Measurements from ENCODE around the gene RIMKLA. TPM values are rescaled to one million over a fixed set of nuclear protein-coding genes. Genes with fewer than 3 reads are reported as not detected.

Gene RIMKLA
- total RNA-seq, 1 donor = 0.10 TPM

DNA sequence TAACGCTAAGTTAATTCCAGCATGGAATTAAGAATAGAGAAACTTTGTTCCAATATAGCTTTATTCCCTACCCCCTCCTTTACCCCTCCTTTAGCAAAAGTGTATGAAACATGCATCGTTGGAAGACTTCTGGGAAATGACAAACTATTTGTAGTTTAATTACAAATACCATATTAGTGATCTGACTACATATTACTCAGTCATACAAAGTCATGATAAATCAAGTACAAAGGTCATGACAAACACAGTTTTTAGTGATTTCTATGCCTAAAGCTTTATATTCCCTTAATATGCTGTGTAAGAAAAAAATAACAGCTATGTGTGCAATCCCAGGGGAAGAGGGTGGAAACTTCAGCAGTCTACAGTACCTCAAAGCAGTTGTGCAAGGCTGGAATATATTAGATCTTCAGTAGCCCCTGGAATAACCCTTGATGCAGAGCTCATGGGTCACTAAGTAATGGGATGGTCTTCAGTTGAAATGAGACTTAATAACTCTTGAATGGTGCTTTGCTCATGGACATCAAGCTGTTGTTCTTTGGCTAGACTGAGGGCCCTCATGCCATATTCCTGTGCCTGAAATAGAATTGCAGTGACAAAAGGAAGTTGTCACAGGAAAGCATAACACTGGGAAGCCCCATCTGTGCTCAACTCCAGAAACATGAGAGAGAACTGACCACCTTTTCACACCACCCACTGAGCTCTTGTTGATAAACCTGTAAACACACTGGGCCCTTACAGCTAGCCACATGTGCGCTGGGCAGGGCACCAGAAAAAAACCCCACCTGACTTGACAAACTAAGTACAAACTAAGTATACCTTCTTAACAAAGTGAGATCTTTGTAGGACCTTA lies 49.9 kb downstream of the RIMKLA start:
- H3K4me1 ChIP-seq (ENCODE audit: insufficient read depth, low read length) = no peaks in the 10 kb centered on the region
- no peak overlapping the region for H3K4me3 ChIP-seq (ENCODE audit: low read length)
- no peaks in the 10 kb centered on the region for H3K27me3 ChIP-seq (ENCODE audit: insufficient read depth, low read length)
- no peaks in the 10 kb centered on the region for H3K9me3 ChIP-seq (ENCODE audit: low read depth, low read length)

DNA sequence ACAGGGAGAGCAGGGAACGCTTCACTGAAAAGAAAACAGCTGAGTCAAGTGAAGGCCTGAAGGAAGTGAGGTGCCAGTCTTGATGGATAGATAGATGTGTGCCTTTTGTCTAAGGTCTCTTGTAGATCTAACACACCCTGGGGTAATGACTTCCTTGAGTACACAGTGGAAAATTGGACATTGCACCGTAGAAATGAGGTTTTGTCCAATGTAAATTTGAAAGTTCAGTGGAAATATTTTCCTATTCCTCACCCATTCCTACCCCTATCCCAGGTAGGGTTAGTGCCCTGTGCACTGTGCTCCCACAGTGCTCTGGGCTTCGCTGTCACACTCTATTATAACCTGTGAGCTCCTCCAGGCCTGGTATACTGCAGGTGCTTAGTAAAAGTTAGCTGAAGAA lies 50.9 kb downstream of the RIMKLA start:
- H3K27me3 ChIP-seq (ENCODE audit: insufficient read depth, low read length) = no peaks in the 10 kb centered on the region
- no peaks in the 10 kb centered on the region for H3K4me1 ChIP-seq (ENCODE audit: insufficient read depth, low read length)
- H3K9me3 ChIP-seq (ENCODE audit: low read depth, low read length) = no peaks in the 10 kb centered on the region
- no peak overlapping the region for H3K4me3 ChIP-seq (ENCODE audit: low read length)

DNA sequence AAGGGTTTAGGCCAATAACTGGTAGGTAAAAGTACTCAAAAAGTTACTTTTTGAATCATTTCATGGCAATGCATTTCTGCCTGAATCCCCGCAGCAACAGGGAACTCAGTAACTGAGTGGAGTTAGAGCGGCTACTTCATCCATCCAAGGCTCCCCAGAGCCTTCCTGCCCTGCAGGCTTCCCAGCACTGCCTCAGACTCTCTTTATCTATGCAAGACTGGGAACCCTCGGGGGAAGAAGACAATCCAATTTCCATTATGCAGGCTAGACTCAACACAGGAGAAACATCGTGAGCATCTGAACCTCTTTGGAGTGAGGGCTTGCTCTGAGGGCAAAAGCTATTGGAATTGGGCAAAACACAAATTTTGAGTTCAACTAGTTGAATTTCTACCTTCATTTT lies 52.1 kb downstream of the RIMKLA start:
- Histone ChIP-seq H3K4me1 (ENCODE audit: insufficient read depth, low read length) (no peaks in the 10 kb centered on the region), H3K27me3 (ENCODE audit: insufficient read depth, low read length) (no peaks in the 10 kb centered on the region), H3K9me3 (ENCODE audit: low read depth, low read length) (no peaks in the 10 kb centered on the region), H3K4me3 (ENCODE audit: low read length) (no peak overlapping the region)

DNA sequence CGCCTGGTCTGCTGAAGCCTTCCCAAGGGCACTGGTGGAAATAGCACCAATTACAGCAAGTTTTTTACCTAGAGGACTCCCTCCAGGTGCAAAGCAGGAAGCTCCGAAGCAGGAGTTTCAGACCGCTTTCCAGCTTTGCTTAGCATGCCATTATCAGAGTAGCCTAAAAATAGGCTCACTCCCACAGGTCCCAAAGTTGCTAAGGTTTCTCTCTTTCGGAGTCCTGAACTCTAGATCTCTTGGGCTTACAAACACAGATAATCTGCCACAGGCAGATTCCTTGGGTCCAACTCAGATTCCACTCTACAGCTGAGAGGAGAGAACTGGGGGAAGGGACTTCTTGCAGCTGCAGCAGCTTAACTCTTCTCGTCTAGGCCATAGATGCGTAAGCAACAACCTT lies 52.8 kb downstream of the RIMKLA start:
- H3K4me1 ChIP-seq (ENCODE audit: insufficient read depth, low read length) = no peaks in the 10 kb centered on the region
- H3K27me3 ChIP-seq (ENCODE audit: insufficient read depth, low read length) = no peaks in the 10 kb centered on the region
- H3K9me3 ChIP-seq (ENCODE audit: low read depth, low read length) = no peaks in the 10 kb centered on the region
- no peak overlapping the region for H3K4me3 ChIP-seq (ENCODE audit: low read length)

DNA sequence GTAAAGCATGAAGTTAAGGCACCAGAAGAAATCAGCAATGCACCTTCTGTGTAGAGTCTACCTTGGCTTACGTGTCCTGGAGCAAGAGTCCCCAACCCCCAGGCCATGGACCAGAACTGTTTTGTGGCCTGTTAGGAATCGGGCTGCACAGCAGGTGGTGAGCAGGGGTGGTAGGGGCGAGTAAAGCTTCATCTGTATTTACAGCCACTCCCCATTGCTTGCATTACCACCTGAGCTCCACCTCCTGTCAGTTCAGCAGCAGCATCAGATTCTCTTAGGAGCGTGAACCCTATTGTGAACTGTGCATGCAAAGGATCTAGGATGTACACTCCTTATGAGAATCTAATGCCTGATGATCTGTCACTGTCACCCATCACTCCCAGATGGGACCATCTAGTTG lies 53.7 kb downstream of the RIMKLA start:
- H3K4me3 ChIP-seq (ENCODE audit: low read length) = no peak overlapping the region
- H3K4me1 ChIP-seq (ENCODE audit: insufficient read depth, low read length) = no peaks in the 10 kb centered on the region
- H3K9me3 ChIP-seq (ENCODE audit: low read depth, low read length) = no peaks in the 10 kb centered on the region
- H3K27me3 ChIP-seq (ENCODE audit: insufficient read depth, low read length) = no peaks in the 10 kb centered on the region

DNA sequence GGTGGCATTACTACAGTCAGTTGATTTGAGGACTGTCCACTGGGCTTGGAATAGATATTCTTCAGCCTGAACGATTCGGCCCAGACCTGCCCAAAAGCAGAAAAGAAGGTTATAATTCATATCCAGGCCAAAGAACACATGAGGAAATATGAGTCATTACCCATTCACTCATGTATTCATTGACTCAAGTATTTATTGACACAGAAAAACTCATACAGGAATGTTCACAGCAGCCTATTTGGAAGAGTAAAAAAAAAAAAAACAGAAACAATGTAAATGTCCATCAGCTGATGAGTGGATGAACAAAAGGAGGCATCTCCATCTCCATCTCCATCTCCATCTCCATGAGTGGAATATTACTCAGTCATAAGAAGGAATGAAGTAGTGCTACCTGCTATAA lies 59.3 kb downstream of the RIMKLA start:
- Histone ChIP-seq H3K4me1 (ENCODE audit: insufficient read depth, low read length) (no peaks in the 10 kb centered on the region), H3K9me3 (ENCODE audit: low read depth, low read length) (no peaks in the 10 kb centered on the region), H3K27me3 (ENCODE audit: insufficient read depth, low read length) (no peaks in the 10 kb centered on the region), H3K4me3 (ENCODE audit: low read length) (no peak overlapping the region)

DNA sequence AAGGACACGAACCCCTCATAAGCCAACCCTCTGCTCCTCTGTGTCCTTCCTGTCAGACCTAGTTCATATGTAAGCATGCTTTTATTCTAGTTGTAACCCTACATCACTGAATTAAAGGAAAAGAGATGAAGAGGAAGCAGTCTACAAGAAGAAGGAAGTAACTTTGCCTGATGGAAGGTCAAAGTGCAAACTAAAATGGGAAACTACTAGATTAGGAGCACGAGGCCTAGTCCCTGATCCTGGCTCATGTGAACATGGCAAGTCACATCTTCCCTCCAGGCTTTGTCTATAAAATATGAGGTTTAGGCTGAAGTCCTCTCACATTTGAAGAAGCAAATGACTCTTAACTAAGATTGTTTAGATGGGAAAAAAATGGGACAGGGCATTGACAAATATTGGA lies 62.1 kb downstream of the RIMKLA start:
- H3K9me3 ChIP-seq (ENCODE audit: low read depth, low read length) = no peaks in the 10 kb centered on the region

DNA sequence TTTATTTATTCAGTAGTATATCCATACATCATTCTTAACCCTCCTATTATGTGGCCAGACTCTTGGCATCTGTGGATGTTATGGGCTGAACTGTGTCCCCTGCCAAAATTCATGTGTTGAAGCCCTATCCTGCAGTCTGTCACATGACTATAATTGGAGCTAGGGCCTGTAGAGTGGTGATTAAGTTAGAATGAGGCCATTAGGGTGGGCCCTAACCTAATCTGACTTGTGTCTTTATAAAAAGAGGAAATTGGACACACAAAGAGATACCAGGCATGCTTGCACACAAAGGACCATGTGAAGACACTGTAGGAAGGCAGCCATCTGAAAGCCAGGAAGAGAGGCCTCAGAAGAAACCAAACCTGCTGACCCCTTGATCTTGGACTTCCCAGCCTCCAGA lies 68.7 kb downstream of the RIMKLA start:
- Histone ChIP-seq H3K4me3 (ENCODE audit: low read length) (no peak overlapping the region), H3K4me1 (ENCODE audit: insufficient read depth, low read length) (no peaks in the 10 kb centered on the region), H3K27me3 (ENCODE audit: insufficient read depth, low read length) (no peaks in the 10 kb centered on the region), H3K9me3 (ENCODE audit: low read depth, low read length) (no peaks in the 10 kb centered on the region)

More for the DNA sequence above, 62.1 kb downstream of the RIMKLA start:
- H3K4me3 ChIP-seq (ENCODE audit: low read length) = no peak overlapping the region
- H3K4me1 ChIP-seq (ENCODE audit: insufficient read depth, low read length) = no peaks in the 10 kb centered on the region
- H3K27me3 ChIP-seq (ENCODE audit: insufficient read depth, low read length) = no peaks in the 10 kb centered on the region

DNA sequence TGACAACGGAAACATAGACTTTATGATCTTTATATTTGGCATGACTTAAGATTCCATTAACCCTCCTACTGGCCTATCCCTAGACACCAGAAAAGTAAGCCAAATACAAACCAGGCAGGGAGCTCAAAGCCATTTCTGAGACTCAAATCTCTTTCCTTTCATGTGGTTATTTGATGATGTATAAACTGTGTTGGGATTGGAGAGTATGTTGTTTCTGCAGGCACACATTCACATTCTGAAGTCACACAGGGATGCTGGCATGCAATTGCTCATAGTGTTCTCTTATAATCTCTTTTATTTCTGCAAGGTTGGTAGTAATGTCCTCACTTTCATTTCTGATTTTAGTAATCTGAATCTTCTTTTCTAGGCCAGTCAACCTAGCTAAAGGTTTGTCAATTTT lies 69.5 kb downstream of the RIMKLA start:
- Histone ChIP-seq H3K4me3 (ENCODE audit: low read length) (no peak overlapping the region), H3K9me3 (ENCODE audit: low read depth, low read length) (no peaks in the 10 kb centered on the region), H3K4me1 (ENCODE audit: insufficient read depth, low read length) (peaks cover under 1% of the 10 kb centered on the region), H3K27me3 (ENCODE audit: insufficient read depth, low read length) (no peaks in the 10 kb centered on the region)

DNA sequence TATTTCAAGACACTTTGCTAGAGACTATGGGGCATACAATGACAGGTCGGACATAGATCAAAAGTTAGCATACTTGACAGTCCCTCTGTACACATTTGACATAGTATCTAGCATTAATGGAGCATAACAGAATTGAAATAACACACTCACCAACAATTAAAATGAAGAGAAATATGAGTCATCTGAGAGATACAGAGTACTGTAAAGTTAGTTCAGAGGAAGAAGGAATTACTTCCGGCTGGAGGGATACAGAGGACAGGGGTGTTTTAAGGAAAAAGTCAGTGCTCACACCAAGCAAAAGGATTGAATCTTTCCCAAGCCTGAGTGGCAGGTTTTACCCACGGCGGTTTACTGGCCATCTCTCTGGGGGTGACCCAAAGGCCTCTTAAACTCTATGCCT lies 72.8 kb downstream of the RIMKLA start:
- Histone ChIP-seq H3K4me1 (ENCODE audit: insufficient read depth, low read length) (peaks cover 25% of the 10 kb centered on the region), H3K9me3 (ENCODE audit: low read depth, low read length) (no peaks in the 10 kb centered on the region), H3K4me3 (ENCODE audit: low read length) (no peak overlapping the region), H3K27me3 (ENCODE audit: insufficient read depth, low read length) (no peaks in the 10 kb centered on the region)

DNA sequence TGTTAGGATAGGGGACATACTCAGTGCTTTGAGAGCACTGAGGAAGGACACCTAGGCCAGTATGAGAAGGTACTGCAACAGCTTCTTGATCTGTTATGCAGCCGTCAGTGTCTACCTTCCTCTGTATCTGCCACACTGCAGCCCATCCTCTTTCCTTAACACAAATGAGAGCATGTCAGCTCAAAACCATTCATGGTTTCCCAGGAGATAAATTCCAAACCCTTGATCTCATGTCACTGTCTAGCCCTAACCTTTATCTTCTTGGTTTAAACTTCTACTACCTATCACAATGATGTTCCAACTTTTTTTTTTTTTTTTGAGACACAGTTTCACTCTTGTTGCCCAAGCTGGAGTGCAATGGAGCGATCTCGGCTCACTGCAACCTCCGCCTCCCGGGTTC lies 73.8 kb downstream of the RIMKLA start:
- Histone ChIP-seq H3K9me3 (ENCODE audit: low read depth, low read length) (no peaks in the 10 kb centered on the region), H3K27me3 (ENCODE audit: insufficient read depth, low read length) (no peaks in the 10 kb centered on the region), H3K4me1 (ENCODE audit: insufficient read depth, low read length) (peaks cover 29% of the 10 kb centered on the region), H3K4me3 (ENCODE audit: low read length) (no peak overlapping the region)

DNA sequence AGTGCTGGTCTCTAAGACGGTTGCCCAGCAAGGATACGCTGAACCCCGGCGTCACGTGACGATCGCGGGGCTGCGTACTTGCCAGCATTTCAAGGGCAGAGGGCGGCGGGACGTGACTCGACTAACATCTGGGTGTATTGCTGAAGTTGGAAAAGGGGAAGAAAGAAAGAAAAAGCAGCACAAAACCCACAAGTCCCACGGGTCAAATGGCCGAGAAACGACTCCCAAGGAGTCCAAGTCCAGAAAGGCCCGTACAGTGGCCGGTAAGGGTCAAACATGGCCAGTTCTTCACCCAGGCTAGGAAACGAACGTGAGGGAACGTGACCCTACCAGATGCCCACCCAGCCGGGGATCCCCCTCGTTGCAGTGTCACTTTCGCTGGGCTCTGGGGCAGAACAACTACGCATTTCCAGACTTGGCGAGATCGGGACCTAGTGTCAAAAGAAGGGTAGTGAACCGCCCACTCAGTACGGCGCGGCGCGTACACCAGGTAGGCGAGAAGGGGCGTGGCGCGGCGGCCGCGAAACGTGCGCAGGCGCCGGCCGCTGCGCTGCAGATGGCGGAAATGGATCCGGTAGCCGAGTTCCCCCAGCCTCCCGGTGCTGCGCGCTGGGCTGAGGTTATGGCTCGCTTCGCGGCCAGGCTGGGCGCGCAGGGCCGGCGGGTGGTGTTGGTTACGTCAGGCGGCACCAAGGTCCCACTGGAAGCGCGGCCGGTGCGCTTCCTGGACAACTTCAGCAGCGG lies 75.6 kb downstream of the RIMKLA start, which contains the start of the genes PPCS and ZMYND12:
Gene PPCS, plus strand, starts transcription at position 534 of the 744 bp plus-strand sequence. Its CDS starts 23 bp downstream, at position 557.
Gene ZMYND12, minus strand, starts transcription at position 13 of the 744 bp plus-strand sequence. CDS start 25 bp downstream, outside the sequence.
- H3K9me3 ChIP-seq (ENCODE audit: low read depth, low read length) = no peaks in the 10 kb centered on the region
- no peaks in the 10 kb centered on the region for H3K27me3 ChIP-seq (ENCODE audit: insufficient read depth, low read length)
- H3K4me3 ChIP-seq (ENCODE audit: low read length) = peak within 1 kb of the TSS; percentile 95
- peaks cover 29% of the 10 kb centered on the region for H3K4me1 ChIP-seq (ENCODE audit: insufficient read depth, low read length)

DNA sequence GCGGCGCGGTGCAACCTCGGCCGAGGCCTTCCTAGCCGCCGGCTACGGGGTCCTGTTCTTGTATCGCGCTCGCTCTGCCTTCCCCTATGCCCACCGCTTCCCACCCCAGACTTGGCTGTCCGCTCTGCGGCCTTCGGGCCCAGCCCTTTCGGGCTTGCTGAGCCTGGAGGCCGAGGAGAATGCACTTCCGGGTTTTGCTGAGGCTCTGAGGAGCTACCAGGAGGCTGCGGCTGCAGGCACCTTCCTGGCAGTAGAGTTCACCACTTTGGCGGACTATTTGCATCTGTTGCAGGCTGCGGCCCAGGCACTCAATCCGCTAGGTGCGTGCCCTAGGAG lies 76.1 kb downstream of the RIMKLA start:
- H3K27me3 ChIP-seq (ENCODE audit: insufficient read depth, low read length) = no peaks in the 10 kb centered on the region
- H3K4me1 ChIP-seq (ENCODE audit: insufficient read depth, low read length) = peaks cover 29% of the 10 kb centered on the region
- H3K4me3 ChIP-seq (ENCODE audit: low read length) = peak overlapping the region; percentile 95
- H3K9me3 ChIP-seq (ENCODE audit: low read depth, low read length) = no peaks in the 10 kb centered on the region

DNA sequence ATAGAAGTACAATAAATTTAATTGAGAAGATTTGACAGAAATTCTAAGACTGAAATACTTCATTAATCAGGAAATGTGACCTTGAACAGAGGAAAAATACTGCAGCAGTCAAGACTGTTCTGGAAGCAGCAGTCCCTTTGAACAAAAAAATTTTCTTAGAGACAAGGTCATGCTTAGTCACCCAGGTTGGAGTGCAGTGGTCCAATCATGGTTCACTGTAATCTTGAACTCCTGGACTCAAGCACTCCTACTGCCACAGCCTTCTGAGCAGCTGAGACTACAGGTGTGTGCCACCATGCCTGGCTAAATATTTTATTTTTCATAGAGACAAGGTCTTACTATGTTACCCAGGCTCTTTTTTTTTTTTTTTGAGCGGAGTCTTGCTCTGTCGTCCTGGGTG lies 80.6 kb downstream of the RIMKLA start:
- no peaks in the 10 kb centered on the region for H3K27me3 ChIP-seq (ENCODE audit: insufficient read depth, low read length)
- no peaks in the 10 kb centered on the region for H3K9me3 ChIP-seq (ENCODE audit: low read depth, low read length)
- peaks cover 38% of the 10 kb centered on the region for H3K4me1 ChIP-seq (ENCODE audit: insufficient read depth, low read length)
- no peak overlapping the region for H3K4me3 ChIP-seq (ENCODE audit: low read length)

DNA sequence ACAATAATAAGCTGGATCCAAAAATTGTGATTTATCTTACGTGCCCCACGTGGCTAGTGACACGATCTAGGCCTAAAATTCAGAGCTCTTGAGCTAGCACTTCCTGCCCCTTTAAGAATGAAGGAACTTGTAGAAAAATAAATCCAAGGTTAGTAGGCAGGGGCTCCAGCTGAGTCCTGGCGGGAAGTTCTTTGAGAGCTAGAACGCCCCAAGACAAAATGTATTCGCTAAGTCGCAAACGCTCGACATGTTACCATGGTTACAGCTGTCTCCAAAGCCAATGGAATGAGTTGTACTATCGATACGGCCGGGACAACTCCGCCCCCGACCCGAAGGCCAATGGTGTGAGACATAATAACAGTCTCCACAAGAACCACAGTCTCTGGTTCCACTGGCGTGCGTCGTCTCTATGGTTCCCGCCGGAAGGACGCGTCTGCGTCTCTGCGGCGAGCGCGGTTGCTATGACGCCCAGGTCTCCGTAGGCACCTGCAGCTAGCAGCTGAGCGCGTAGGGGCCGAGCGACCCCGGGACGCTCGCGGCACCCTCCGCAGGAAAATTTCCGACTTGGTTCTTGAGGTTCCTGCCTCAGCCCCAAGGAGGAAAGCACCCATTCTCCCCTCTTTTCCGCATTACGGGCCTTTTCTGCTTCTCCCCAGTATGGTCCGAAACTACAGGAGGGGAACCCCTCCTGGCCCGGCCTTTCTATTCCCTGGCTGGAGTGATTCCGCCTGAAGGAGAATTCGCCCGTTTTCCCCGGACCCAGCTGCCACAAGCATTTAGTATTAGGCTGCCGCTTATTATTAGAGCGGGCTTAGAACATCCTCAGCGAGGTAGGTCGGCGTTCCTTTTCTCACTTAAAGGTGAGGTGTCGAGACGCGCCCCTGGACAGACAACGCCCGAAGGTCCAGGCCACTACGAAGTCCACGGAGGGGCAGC lies 82.5 kb downstream of the RIMKLA start, which contains the start of gene CCDC30:
Gene CCDC30, plus strand, starts transcription at position 459 of the 936 bp plus-strand sequence. CDS start 17,266 bp downstream, outside the sequence.
- peak within 1 kb of the TSS; percentile 47 for H3K4me3 ChIP-seq (ENCODE audit: low read length)
- no peaks in the 10 kb centered on the region for H3K9me3 ChIP-seq (ENCODE audit: low read depth, low read length)
- peaks cover 25% of the 10 kb centered on the region for H3K4me1 ChIP-seq (ENCODE audit: insufficient read depth, low read length)
- H3K27me3 ChIP-seq (ENCODE audit: insufficient read depth, low read length) = no peaks in the 10 kb centered on the region

Measured in mononuclear cell (primary cell).